ENCODE data around the gene PDZRN4.

The PDZRN4 gene

GRCh38 chr12:41504976-41505375 lies 316.9 kb downstream of the PDZRN4 start:
- H3K4me3 Mint-ChIP-seq: no peak overlapping the region
- H3K9me3 Mint-ChIP-seq: no peaks in the 10 kb centered on the region
- H3K27ac Mint-ChIP-seq: no peak overlapping the region
- no peaks in the 10 kb centered on the region for H3K36me3 Mint-ChIP-seq (ENCODE audit: low read depth)
- no peaks in the 10 kb centered on the region for H3K27me3 Mint-ChIP-seq
- H3K4me1 Mint-ChIP-seq (ENCODE audit: low read depth): no peaks in the 10 kb centered on the region

DNA sequence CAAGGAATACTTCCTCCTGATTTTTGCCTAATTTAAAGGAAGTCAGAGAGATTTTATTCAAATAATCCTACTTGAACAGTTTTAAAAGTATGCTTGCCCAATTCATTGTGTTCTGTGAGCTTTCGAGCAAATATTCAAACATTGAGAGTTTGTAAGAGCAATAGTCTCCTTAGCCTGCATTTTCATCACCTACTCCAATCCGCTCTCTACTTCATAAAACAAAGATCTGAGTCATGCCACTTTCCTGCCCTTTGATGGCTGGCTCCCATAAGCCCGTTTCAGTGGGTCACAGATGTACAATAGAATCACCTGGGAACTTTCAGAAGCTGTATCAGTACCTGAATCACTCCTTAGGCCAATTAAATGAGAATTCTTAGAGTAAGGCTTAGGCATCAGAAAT lies 319.2 kb downstream of the PDZRN4 start:
- Mint-ChIP-seq H3K4me3 (no peak overlapping the region), H3K36me3 (ENCODE audit: low read depth) (no peaks in the 10 kb centered on the region), H3K27ac (no peak overlapping the region), H3K27me3 (no peaks in the 10 kb centered on the region), H3K4me1 (ENCODE audit: low read depth) (no peaks in the 10 kb centered on the region), H3K9me3 (no peaks in the 10 kb centered on the region)

DNA sequence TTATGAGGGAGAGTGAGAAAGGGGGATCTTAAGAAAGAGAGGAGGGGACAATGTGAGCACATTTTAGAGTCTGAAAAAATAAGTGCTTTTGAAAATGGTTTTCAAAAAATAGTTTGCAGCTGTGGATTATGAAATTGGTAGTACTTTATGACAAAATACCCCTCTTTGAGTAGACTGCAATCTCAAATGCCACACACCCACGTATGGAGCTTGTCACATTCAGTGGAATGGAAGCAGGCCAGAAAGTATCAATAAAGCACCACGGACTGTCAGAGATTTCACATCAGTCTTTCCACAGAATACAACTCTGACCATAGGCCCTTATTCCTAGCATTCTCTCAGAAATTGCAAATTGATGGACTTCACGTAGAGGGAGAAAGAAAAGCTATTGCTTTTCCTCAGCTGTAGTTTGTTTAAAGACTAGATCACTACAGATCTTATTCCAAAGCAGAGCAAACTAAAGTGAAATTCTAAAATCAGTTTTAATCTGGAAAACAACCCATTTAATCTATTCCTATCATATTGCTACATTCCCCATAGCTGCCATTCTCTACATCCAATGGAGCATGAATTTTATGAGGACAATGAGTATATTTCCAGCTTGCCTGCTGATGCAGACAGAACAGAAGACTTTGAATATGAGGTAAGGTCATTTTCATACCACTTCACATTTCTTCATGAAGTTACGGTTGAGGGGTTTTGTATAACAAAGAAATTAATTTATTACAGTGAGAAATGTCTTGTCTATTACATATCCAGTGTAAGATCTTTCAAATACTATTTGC lies 321.3 kb downstream of the PDZRN4 start:
- Mint-ChIP-seq H3K4me3 (no peak overlapping the region), H3K9me3 (no peaks in the 10 kb centered on the region), H3K27me3 (no peaks in the 10 kb centered on the region), H3K36me3 (ENCODE audit: low read depth) (no peaks in the 10 kb centered on the region), H3K4me1 (ENCODE audit: low read depth) (no peaks in the 10 kb centered on the region), H3K27ac (no peak overlapping the region)

DNA sequence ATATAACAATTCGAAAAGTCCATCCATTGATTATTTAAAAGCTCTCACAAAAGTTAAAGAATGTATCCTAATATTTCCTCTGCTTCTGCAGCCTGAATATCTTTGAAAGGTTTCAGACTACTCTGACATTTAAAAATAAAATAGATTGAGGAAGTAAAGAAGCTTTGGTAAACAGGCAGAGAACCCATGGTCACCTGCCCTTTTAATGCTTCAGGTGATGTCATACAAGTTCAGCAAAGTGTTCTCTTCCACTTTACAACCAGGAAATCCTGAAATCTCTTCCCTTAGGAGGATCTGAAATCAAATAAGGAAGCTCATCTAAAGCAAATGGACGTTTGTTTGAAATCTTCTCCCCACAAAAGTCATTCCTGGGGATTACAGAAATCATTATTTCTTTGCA lies 322.4 kb downstream of the PDZRN4 start:
- Mint-ChIP-seq H3K36me3 (ENCODE audit: low read depth) (no peaks in the 10 kb centered on the region), H3K9me3 (no peaks in the 10 kb centered on the region), H3K4me3 (no peak overlapping the region), H3K4me1 (ENCODE audit: low read depth) (no peaks in the 10 kb centered on the region), H3K27ac (no peak overlapping the region), H3K27me3 (no peaks in the 10 kb centered on the region)

DNA sequence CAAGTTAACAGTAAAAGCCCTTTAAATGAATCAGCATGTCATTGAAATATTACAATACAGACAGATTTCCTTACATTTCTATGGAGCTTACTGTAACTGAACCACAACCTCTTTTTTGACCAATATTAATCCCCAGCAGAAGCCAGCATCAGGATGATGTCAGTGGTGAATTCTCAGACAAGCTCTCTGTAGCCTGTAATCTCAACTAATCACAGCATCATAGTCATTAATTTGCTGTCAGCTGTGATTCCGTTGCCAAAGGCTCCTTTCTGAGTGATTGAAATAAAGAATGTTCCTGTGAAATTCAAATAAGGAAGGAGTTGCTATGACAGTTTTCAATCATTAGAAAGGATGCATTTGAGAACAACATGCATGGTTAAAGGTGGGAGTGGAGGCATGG lies 323.1 kb downstream of the PDZRN4 start:
- no peak overlapping the region for H3K27ac Mint-ChIP-seq
- no peak overlapping the region for H3K4me3 Mint-ChIP-seq
- H3K4me1 Mint-ChIP-seq (ENCODE audit: low read depth): no peaks in the 10 kb centered on the region
- no peaks in the 10 kb centered on the region for H3K9me3 Mint-ChIP-seq
- H3K27me3 Mint-ChIP-seq: no peaks in the 10 kb centered on the region
- H3K36me3 Mint-ChIP-seq (ENCODE audit: low read depth): no peaks in the 10 kb centered on the region

GRCh38 chr12:41512497-41512896 lies 324.4 kb downstream of the PDZRN4 start:
- Mint-ChIP-seq H3K4me3 (no peak overlapping the region), H3K36me3 (ENCODE audit: low read depth) (no peaks in the 10 kb centered on the region), H3K9me3 (no peaks in the 10 kb centered on the region), H3K27me3 (no peaks in the 10 kb centered on the region), H3K27ac (no peak overlapping the region), H3K4me1 (ENCODE audit: low read depth) (no peaks in the 10 kb centered on the region)

DNA sequence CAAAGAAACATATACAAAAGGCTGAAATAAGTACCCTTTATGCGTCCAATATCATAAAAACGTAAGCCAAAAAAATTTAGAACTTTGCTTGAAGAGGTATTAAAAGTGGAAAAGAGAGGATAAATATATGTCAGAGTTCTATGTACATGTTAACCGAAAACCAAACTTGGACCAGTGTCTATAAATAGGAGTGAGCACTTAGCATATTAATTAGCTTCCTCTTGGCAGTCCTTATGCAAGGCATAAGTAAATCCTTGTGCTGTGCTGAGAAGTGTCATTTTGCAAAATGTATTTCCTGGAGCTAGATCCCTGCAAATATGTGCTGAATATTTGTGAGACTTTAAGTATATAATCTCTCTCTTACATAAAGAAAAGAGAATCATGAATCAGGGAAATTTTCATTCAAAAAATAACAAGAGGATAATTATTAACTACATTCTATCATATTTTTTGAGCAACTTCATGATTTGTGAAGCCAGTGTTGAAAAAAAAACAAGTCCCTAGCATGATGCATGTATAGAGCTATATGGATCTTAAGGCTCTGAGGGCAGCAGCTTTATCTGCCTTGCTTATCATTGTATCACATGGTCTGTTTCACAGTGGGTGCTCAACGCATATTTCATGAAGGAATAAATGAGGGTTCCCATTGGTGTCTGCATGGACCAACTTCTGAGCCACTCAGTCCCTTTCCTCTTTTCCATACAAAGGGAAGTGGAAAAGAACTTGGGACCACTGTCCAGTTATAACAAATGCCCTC lies 326.1 kb downstream of the PDZRN4 start:
- no peak overlapping the region for H3K4me3 Mint-ChIP-seq
- no peaks in the 10 kb centered on the region for H3K36me3 Mint-ChIP-seq (ENCODE audit: low read depth)
- no peaks in the 10 kb centered on the region for H3K27me3 Mint-ChIP-seq
- no peaks in the 10 kb centered on the region for H3K4me1 Mint-ChIP-seq (ENCODE audit: low read depth)
- no peak overlapping the region for H3K27ac Mint-ChIP-seq
- no peaks in the 10 kb centered on the region for H3K9me3 Mint-ChIP-seq

- no peaks in the 10 kb centered on the region for H3K9me3 Mint-ChIP-seq
- H3K27ac Mint-ChIP-seq: no peak overlapping the region
- H3K4me3 Mint-ChIP-seq: no peak overlapping the region
Measured at GRCh38 chr12:41514907-41515306, 326.8 kb downstream of the PDZRN4 start.

GRCh38 chr12:41515953-41516352 lies 327.8 kb downstream of the PDZRN4 start:
- Mint-ChIP-seq H3K36me3 (ENCODE audit: low read depth) (no peaks in the 10 kb centered on the region), H3K27me3 (no peaks in the 10 kb centered on the region), H3K4me3 (no peak overlapping the region), H3K27ac (no peak overlapping the region), H3K4me1 (ENCODE audit: low read depth) (no peaks in the 10 kb centered on the region), H3K9me3 (no peaks in the 10 kb centered on the region)

More at GRCh38 chr12:41514907-41515306, 326.8 kb downstream of the PDZRN4 start:
- Mint-ChIP-seq H3K27me3 (no peaks in the 10 kb centered on the region), H3K36me3 (ENCODE audit: low read depth) (no peaks in the 10 kb centered on the region), H3K4me1 (ENCODE audit: low read depth) (no peaks in the 10 kb centered on the region)

DNA sequence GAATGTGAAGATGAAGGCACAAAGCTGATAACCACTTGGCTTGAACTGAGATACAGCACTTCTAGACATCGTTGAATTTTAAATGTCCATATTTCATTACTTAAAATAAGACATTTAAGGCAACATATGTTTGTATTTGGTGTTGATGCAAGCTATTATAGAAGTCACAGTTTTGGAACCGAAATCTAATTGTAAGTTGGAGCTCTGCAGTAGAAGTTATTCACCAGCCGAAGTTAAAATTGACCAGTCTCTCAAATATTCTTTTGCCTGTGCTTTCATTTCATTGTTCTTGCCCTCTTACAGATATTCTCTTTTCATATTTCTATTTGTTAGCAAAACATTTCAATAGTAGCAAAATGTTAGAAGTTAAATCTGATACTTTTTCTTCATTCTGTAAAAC lies 332.7 kb downstream of the PDZRN4 start:
- no peak overlapping the region for H3K27ac Mint-ChIP-seq
- H3K36me3 Mint-ChIP-seq (ENCODE audit: low read depth): no peaks in the 10 kb centered on the region
- H3K27me3 Mint-ChIP-seq: no peaks in the 10 kb centered on the region
- no peak overlapping the region for H3K4me3 Mint-ChIP-seq
- H3K9me3 Mint-ChIP-seq: no peaks in the 10 kb centered on the region
- H3K4me1 Mint-ChIP-seq (ENCODE audit: low read depth): peaks cover 19% of the 10 kb centered on the region

DNA sequence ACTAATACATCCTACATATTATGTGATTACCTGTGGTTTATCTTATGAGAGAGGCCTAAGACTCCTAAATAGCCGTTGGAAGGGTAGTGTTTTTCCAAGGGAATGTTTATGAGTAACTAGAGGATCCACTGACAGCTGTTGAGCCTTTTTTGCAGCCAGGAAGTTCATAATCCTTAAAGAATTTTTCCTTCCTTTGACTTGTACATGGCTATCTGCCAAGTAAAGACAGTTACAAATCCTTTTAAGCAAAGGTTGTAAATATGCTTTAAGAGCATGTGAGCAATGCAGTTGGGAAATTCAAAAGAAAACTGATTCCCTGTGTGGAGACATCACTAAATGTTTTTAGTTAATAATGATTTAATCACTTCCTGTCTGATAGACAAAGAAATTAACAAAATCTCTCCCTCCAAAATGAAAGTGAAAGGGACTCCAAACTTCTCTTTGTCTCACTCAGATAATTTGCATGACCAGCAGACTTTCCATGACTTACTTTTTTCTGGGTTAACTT lies 333.8 kb downstream of the PDZRN4 start:
- H3K4me3 Mint-ChIP-seq: peak overlapping the region; percentile 58
- peaks cover 19% of the 10 kb centered on the region for H3K4me1 Mint-ChIP-seq (ENCODE audit: low read depth)
- H3K27me3 Mint-ChIP-seq: no peaks in the 10 kb centered on the region
- no peaks in the 10 kb centered on the region for H3K9me3 Mint-ChIP-seq
- no peaks in the 10 kb centered on the region for H3K36me3 Mint-ChIP-seq (ENCODE audit: low read depth)
- peak overlapping the region; percentile 34 for H3K27ac Mint-ChIP-seq

- Mint-ChIP-seq H3K4me3 (no peak overlapping the region), H3K36me3 (ENCODE audit: low read depth) (no peaks in the 10 kb centered on the region), H3K27me3 (no peaks in the 10 kb centered on the region), H3K9me3 (no peaks in the 10 kb centered on the region), H3K4me1 (ENCODE audit: low read depth) (peaks cover 15% of the 10 kb centered on the region), H3K27ac (no peak overlapping the region)
Measured at GRCh38 chr12:41527062-41527461, 338.9 kb downstream of the PDZRN4 start.

- Mint-ChIP-seq H3K4me1 (ENCODE audit: low read depth) (peaks cover 9% of the 10 kb centered on the region), H3K27ac (no peak overlapping the region), H3K4me3 (no peak overlapping the region), H3K9me3 (no peaks in the 10 kb centered on the region), H3K36me3 (ENCODE audit: low read depth) (no peaks in the 10 kb centered on the region), H3K27me3 (no peaks in the 10 kb centered on the region)
Measured at GRCh38 chr12:41527534-41528116, 339.5 kb downstream of the PDZRN4 start.

DNA sequence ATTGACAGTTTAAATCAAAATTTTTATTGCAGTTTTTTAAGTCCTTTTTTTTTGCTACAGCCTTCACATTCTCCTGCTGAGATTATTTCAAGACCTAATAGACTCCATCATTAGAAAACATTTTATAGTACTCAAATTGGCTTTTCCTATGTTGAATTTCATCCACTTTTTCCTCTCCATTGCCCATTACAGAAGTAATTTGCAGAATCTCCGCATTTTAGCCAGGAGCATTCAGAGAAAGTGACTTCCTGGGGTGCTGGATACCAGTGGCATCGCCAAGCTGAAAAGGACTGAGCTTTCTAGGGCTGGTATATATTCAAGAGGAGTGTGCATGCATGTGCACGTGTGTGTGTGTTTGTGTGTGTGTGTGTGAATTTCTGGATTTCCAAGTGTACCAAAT lies 340.8 kb downstream of the PDZRN4 start:
- Mint-ChIP-seq H3K36me3 (ENCODE audit: low read depth) (no peaks in the 10 kb centered on the region), H3K27me3 (no peaks in the 10 kb centered on the region), H3K4me1 (ENCODE audit: low read depth) (no peaks in the 10 kb centered on the region), H3K27ac (no peak overlapping the region), H3K9me3 (no peaks in the 10 kb centered on the region), H3K4me3 (no peak overlapping the region)

- Mint-ChIP-seq H3K27me3 (no peaks in the 10 kb centered on the region), H3K4me1 (ENCODE audit: low read depth) (no peaks in the 10 kb centered on the region), H3K27ac (no peak overlapping the region), H3K4me3 (no peak overlapping the region), H3K9me3 (no peaks in the 10 kb centered on the region), H3K36me3 (ENCODE audit: low read depth) (no peaks in the 10 kb centered on the region)
Measured at GRCh38 chr12:41530441-41530840, 342.3 kb downstream of the PDZRN4 start.

Data from stimulated activated naive CD8-positive, alpha-beta T cell treated with anti-CD3 and anti-CD28 coated beads, Interleukin-15, Interleukin-2, amounts not matched to agents 100 ng/mL and 50 ng/mL, for 24 hours (primary cell).